ENCODE measurements around the gene CORO2B. TPM values are rescaled to one million over a fixed set of nuclear protein-coding genes. Genes with fewer than 3 reads are reported as not detected.
"Not testable (repeated sequence)": the region's sequence is repeated elsewhere in the genome, so short reads cannot be mapped to it uniquely, and the experiment has no call there.

Gene CORO2B
- total and polyA plus RNA-seq, 2 of the 13 experiments (the other 11 are each of a cell fraction or from before 2014, with no cell fraction given) = 0.35 to 0.63 TPM

DNA sequence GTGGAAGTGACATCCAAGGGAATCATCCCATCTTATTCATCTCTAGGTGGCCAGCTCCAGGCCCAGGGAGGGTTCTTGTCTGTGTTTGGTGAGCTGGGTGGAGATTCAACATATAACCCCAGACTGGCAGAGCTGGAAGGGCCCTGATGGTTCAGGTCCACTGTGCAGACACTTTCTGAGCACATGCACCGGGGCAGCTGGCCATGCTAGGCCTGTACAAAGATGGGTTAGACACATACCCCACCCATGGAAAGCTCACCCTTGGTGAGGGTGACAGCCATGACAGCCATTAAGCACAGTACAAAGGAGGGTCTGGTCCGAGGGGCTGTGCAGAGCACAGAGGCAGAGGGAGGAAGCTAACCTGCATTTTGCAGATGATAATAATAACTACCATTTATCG, 100.4 kb downstream of the CORO2B start:
- Histone ChIP-seq H3K79me2 (ENCODE audit: insufficient read depth, low read length) (no peaks in the 10 kb centered on the region), H3K4me2 (ENCODE audit: low read depth, low read length) (no peak overlapping the region), H3K27ac (ENCODE audit: extremely low read length, insufficient read depth, low read length) (no peak overlapping the region), H2AFZ (ENCODE audit: low read length) (no peak overlapping the region), H3K9me3 (ENCODE audit: low read length) (no peaks in the 10 kb centered on the region), H3K36me3 (replicated peaks in 1 of 2; ENCODE audit: control insufficient read depth in 1 of 2, insufficient read depth in 2 of 2, low read length in 2 of 2) (no peaks in the 10 kb centered on the region), H3K9ac (ENCODE audit: insufficient read depth, low read depth, low read length) (no peak overlapping the region), H3K27me3 (ENCODE audit: control insufficient read depth in 1 of 2, insufficient read depth in 2 of 2, low read length in 2 of 2) (peaks cover 0 to 21% of the 10 kb centered on the region in 2 experiments; a peak in 2 of 5 replicates), H4K20me1 (ENCODE audit: insufficient read depth, low read length) (no peaks in the 10 kb centered on the region), H3K4me1 (ENCODE audit: insufficient read depth, low read length) (no peaks in the 10 kb centered on the region), H3K4me3 (replicated peaks in 1 of 3; ENCODE audit: insufficient read depth in 1 of 3, low read depth in 2 of 3, low read length in 3 of 3) (no peak overlapping the region)
- ChIA-PET POLR2A (no interaction called here), CTCF (ENCODE audit: low intra/inter-chr PET ratio, low total read pairs) (no interaction called here)
- BruUV-seq (replicated peaks) = no TSS peak
- TF ChIP-seq IKZF4 (CRISPR knock-in tag; IDR thresholded peaks at IDR 0.05; ENCODE audit: borderline replicate concordance, low read depth, not compliant biosample characterization) (no peak), SIN3A (IDR thresholded peaks at IDR 0.05; ENCODE audit: borderline replicate concordance, low read depth, low read length) (no peak), ZNF446 (CRISPR knock-in tag; IDR thresholded peaks at IDR 0.05) (no peak), RNF2 (conservative IDR thresholded peaks at IDR 0.05; ENCODE audit: low read depth) (no peak), TCF7 (IDR thresholded peaks at IDR 0.05; ENCODE audit: low read depth) (no peak)
- WGBS (ENCODE audit: low lambda C conversion rate) = 20% methylated on average over 1 of the region's 3 CpGs
- ATAC-seq (no peak), DNase-seq (ENCODE audit: low spot score) (no peak), FAIRE-seq (no peak)
- intact Hi-C loops (cut with micrococcal nuclease; ENCODE audit: unreplicated experiment) (no loop called here), in situ Hi-C loops (cut with HindIII; ENCODE audit: extremely low pct_ligation_motif_present, low pct_unique_long_range_greater_than_20kb) (no loop called here)

DNA sequence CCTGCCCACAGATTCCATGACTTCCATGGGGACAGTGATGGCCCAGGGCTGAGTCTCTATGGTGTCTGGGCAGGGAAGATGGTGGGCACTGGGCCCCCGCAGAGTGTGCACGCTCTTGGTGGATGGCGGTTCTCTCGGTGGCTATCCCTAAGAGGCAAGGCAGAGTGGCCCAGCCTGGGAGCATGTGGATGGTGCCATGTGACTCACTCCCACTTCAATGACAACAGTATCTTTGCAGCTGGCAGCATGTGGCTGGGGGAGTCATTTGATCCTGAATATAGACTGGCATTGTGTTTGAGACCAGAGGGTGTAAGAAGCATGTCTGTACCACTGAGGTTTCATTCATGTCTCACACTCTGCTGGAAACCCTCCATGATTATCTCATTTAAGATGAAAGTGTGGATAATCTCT, 101.2 kb downstream of the CORO2B start:
- Histone ChIP-seq H3K27me3 (ENCODE audit: control insufficient read depth in 1 of 2, insufficient read depth in 2 of 2, low read length in 2 of 2) (peaks cover 0 to 21% of the 10 kb centered on the region in 2 experiments; a peak in 2 of 5 replicates), H3K4me1 (ENCODE audit: insufficient read depth, low read length) (no peaks in the 10 kb centered on the region), H3K4me2 (ENCODE audit: low read depth, low read length) (no peak overlapping the region), H3K36me3 (replicated peaks in 1 of 2; ENCODE audit: control insufficient read depth in 1 of 2, insufficient read depth in 2 of 2, low read length in 2 of 2) (no peaks in the 10 kb centered on the region), H3K4me3 (replicated peaks in 1 of 3; ENCODE audit: insufficient read depth in 1 of 3, low read depth in 2 of 3, low read length in 3 of 3) (no peak overlapping the region), H3K9ac (ENCODE audit: insufficient read depth, low read depth, low read length) (no peak overlapping the region), H3K9me3 (ENCODE audit: low read length) (no peaks in the 10 kb centered on the region), H3K79me2 (ENCODE audit: insufficient read depth, low read length) (no peaks in the 10 kb centered on the region), H2AFZ (ENCODE audit: low read length) (no peak overlapping the region), H4K20me1 (ENCODE audit: insufficient read depth, low read length) (no peaks in the 10 kb centered on the region), H3K27ac (ENCODE audit: extremely low read length, insufficient read depth, low read length) (no peak overlapping the region)
- POLR2A ChIA-PET = no interaction called here
- in situ Hi-C loops (cut with HindIII; ENCODE audit: extremely low pct_ligation_motif_present, low pct_unique_long_range_greater_than_20kb) (no loop called here), intact Hi-C loops (cut with micrococcal nuclease; ENCODE audit: unreplicated experiment) (no loop called here)
- TF ChIP-seq ZNF558 (CRISPR knock-in tag; IDR thresholded peaks at IDR 0.05; ENCODE audit: borderline replicate concordance) (no peak), HBP1 (CRISPR knock-in tag; IDR thresholded peaks at IDR 0.05; ENCODE audit: low read depth) (no peak)
- WGBS (ENCODE audit: low lambda C conversion rate) = 80% methylated on average over 2 of the region's 4 CpGs
- FAIRE-seq (no peak), ATAC-seq (no peak), DNase-seq (ENCODE audit: low spot score) (no peak)
- BruUV-seq (replicated peaks) = no TSS peak
- CTCF ChIA-PET (ENCODE audit: low intra/inter-chr PET ratio, low total read pairs) = no interaction called here

GRCh38 chr15:68680756-68681155, 102.0 kb downstream of the CORO2B start:
- H4K20me1 ChIP-seq (ENCODE audit: insufficient read depth, low read length); H2AFZ ChIP-seq (ENCODE audit: low read length); H3K36me3 ChIP-seq (replicated peaks in 1 of 2; ENCODE audit: control insufficient read depth in 1 of 2, insufficient read depth in 2 of 2, low read length in 2 of 2); intact Hi-C loops (cut with micrococcal nuclease; ENCODE audit: unreplicated experiment); H3K4me2 ChIP-seq (ENCODE audit: low read depth, low read length); H3K4me1 ChIP-seq (ENCODE audit: insufficient read depth, low read length); H3K79me2 ChIP-seq (ENCODE audit: insufficient read depth, low read length); BruUV-seq (replicated peaks); in situ Hi-C loops (cut with HindIII; ENCODE audit: extremely low pct_ligation_motif_present, low pct_unique_long_range_greater_than_20kb); H3K27ac ChIP-seq (ENCODE audit: extremely low read length, insufficient read depth, low read length); H3K4me3 ChIP-seq (replicated peaks in 1 of 3; ENCODE audit: insufficient read depth in 1 of 3, low read depth in 2 of 3, low read length in 3 of 3); POLR2A ChIA-PET; ATAC-seq; CTCF ChIA-PET (ENCODE audit: low intra/inter-chr PET ratio, low total read pairs); FAIRE-seq; DNase-seq (ENCODE audit: low spot score); H3K9me3 ChIP-seq (ENCODE audit: low read length); H3K9ac ChIP-seq (ENCODE audit: insufficient read depth, low read depth, low read length): not testable (repeated sequence)
- peaks cover 0 to 21% of the 10 kb centered on the region in 2 experiments; a peak in 2 of 5 replicates for H3K27me3 ChIP-seq (ENCODE audit: control insufficient read depth in 1 of 2, insufficient read depth in 2 of 2, low read length in 2 of 2)
- WGBS (ENCODE audit: low lambda C conversion rate) = 27% methylated on average over 10 of the region's 10 CpGs

Data from HepG2 (cell line).